WTC11 (cell line): ENCODE data around the gene UBD. TPM values are rescaled to one million over a fixed set of nuclear protein-coding genes. Genes with fewer than 3 reads are reported as not detected.

ENCODE experiments used
- ATAC-seq: fragments of 200-7000 bp; cut with Tn5 transposase; 2 replicates; pipeline ENCODE4 v1.10.0; 2021; ENCODE audit warnings: mild to moderate bottlenecking, moderate library complexity
- CTCF ChIA-PET: fragments of 300-600 bp; sonication (Branson Sonifier 250); formaldehyde crosslinking; loops from one replicate; lab custom pipeline; 2021; ENCODE audit warnings: antibody characterized with exemption; lab: Charles Lee
- POLR2A ChIA-PET: fragments of 350-600 bp; sonication (Branson Sonifier 250); formaldehyde crosslinking; loops from one replicate; lab custom pipeline; 2021; ENCODE audit warnings: antibody characterized with exemption; lab: Charles Lee
- DNase-seq: peaks from one replicate; pipeline ENCODE4 v3.0.0; 2021; ENCODE audit warnings: low spot score
- H3K27ac Mint-ChIP-seq: 2 replicates; pipeline ENCODE4 v1.8.0; 2021; ENCODE audit warnings: mixed read lengths
- H3K27me3 Mint-ChIP-seq: 2 replicates; pipeline ENCODE4 v1.8.0; 2021; ENCODE audit warnings: low read depth, mild to moderate bottlenecking, moderate library complexity, mixed read lengths
- H3K36me3 Mint-ChIP-seq: 2 replicates; pipeline ENCODE4 v1.8.0; 2021; ENCODE audit warnings: mixed read lengths
- H3K4me1 Mint-ChIP-seq: 2 replicates; pipeline ENCODE4 v1.8.0; 2022; ENCODE audit warnings: mixed read lengths
- H3K4me3 Mint-ChIP-seq: 2 replicates; pipeline ENCODE4 v1.8.0; 2021; ENCODE audit warnings: mild to moderate bottlenecking, moderate library complexity, mixed read lengths
- H3K9me3 Mint-ChIP-seq: 2 replicates; pipeline ENCODE4 v1.8.0; 2021; ENCODE audit warnings: mixed read lengths
- ATF1 ChIP-seq: sonication (generic); formaldehyde crosslinking; IDR thresholded peaks from 2 replicates; pipeline ENCODE4 v1.8.1; 2023; ENCODE audit warnings: mild to moderate bottlenecking, moderate library complexity, missing genetic modification reagents
- CREB1 ChIP-seq: sonication (generic); formaldehyde crosslinking; IDR thresholded peaks from 2 replicates; pipeline ENCODE4 v1.8.0; 2023; ENCODE audit warnings: mild to moderate bottlenecking, missing genetic modification reagents
- CREM ChIP-seq: sonication (generic); formaldehyde crosslinking; IDR thresholded peaks from 2 replicates; pipeline ENCODE4 v1.8.1; 2022; ENCODE audit warnings: mild to moderate bottlenecking, missing genetic modification reagents, moderate library complexity
- ERG ChIP-seq: fragments of 250-450 bp; sonication (Bioruptor Pico); IDR thresholded peaks from 2 replicates; pipeline ENCODE4 v1.8.0; 2021; ENCODE audit warnings: mild to moderate bottlenecking
- FOXP1 ChIP-seq: sonication (generic); formaldehyde crosslinking; IDR thresholded peaks from 2 replicates; pipeline ENCODE4 v1.8.0; 2022; ENCODE audit warnings: missing genetic modification reagents, mild to moderate bottlenecking, moderate library complexity, borderline replicate concordance
- GABPB1 ChIP-seq: sonication (generic); formaldehyde crosslinking; IDR thresholded peaks from 2 replicates; pipeline ENCODE4 v1.8.1; 2023; ENCODE audit warnings: mild to moderate bottlenecking, missing genetic modification reagents
- KAT7 ChIP-seq: sonication (generic); formaldehyde crosslinking; IDR thresholded peaks from 2 replicates; pipeline ENCODE4 v1.8.1; 2023; ENCODE audit warnings: missing genetic modification reagents, mild to moderate bottlenecking, borderline replicate concordance
- OVOL2 ChIP-seq: fragments of 250-450 bp; sonication (Bioruptor Pico); IDR thresholded peaks from 2 replicates; pipeline ENCODE4 v1.9.0; 2021; ENCODE audit warnings: mild to moderate bottlenecking, borderline replicate concordance
- SMAD3 ChIP-seq: sonication (generic); formaldehyde crosslinking; IDR thresholded peaks from 2 replicates; pipeline ENCODE4 v1.8.0; 2022; ENCODE audit warnings: missing genetic modification reagents, mild to moderate bottlenecking, borderline replicate concordance
- SOX15 ChIP-seq: fragments of 250-450 bp; sonication (Bioruptor Pico); IDR thresholded peaks from 2 replicates; pipeline ENCODE4 v1.9.0; 2021; ENCODE audit warnings: mild to moderate bottlenecking
- STAT6 ChIP-seq: sonication (generic); formaldehyde crosslinking; conservative IDR thresholded peaks from 2 replicates; pipeline ENCODE4 v1.8.1; 2023; ENCODE audit warnings: mild to moderate bottlenecking, low read depth, missing genetic modification reagents, moderate library complexity
- TEAD1 ChIP-seq: sonication (generic); formaldehyde crosslinking; IDR thresholded peaks from 2 replicates; pipeline ENCODE4 v1.8.0; 2022; ENCODE audit warnings: mild to moderate bottlenecking, missing genetic modification reagents
- ZBTB21 ChIP-seq: sonication (generic); formaldehyde crosslinking; IDR thresholded peaks from 2 replicates; pipeline ENCODE4 v1.8.1; 2023; ENCODE audit warnings: mild to moderate bottlenecking, missing genetic modification reagents, borderline replicate concordance
- ZNF281 ChIP-seq: sonication (generic); formaldehyde crosslinking; IDR thresholded peaks from 2 replicates; pipeline ENCODE4 v1.8.0; 2023; ENCODE audit warnings: mild to moderate bottlenecking, missing genetic modification reagents
- ZNF396 ChIP-seq: fragments of 250-450 bp; sonication (Bioruptor Pico); IDR thresholded peaks from 2 replicates; pipeline ENCODE4 v1.8.0; 2021; ENCODE audit warnings: mild to moderate bottlenecking, moderate library complexity, borderline replicate concordance
- ZNF425 ChIP-seq: fragments of 250-450 bp; sonication (Bioruptor Pico); conservative IDR thresholded peaks from 2 replicates; pipeline ENCODE4 v1.9.0; 2021; ENCODE audit warnings: mild to moderate bottlenecking
- ZNF532 ChIP-seq: fragments of 250-450 bp; sonication (Bioruptor Pico); IDR thresholded peaks from 2 replicates; pipeline ENCODE4 v1.9.0; 2021; ENCODE audit warnings: mild to moderate bottlenecking, borderline replicate concordance
- total RNA-seq: library from RNA; stranded (reverse); gene quantifications from 3 replicates; pipeline ENCODE4 v1.2.3, GENCODE V29; 2021

Gene UBD
- total RNA-seq, 1 experiment from 2014 or later: 0.15 TPM

- no peak for TF ChIP-seq CREM
- TF ChIP-seq SMAD3 (CRISPR knock-in tag): no peak
- TF ChIP-seq TEAD1: no peak
- no peak for TF ChIP-seq ZNF396 (CRISPR knock-in tag)
- TF ChIP-seq ATF1: no peak
- no peak for TF ChIP-seq OVOL2 (CRISPR knock-in tag)
- TF ChIP-seq ZBTB21 (CRISPR knock-in tag): no peak
- no peak for TF ChIP-seq ZNF532
- TF ChIP-seq FOXP1 (CRISPR knock-in tag): no peak
- TF ChIP-seq STAT6 (CRISPR knock-in tag): no peak
- no peak for TF ChIP-seq GABPB1 (CRISPR knock-in tag)
- TF ChIP-seq, all 79 proteins: peak for 0
Observed at GRCh38 chr6:29597184-29597583, 37.7 kb upstream of the UBD start (continued).

- ATAC-seq (peak; percentile 31), DNase-seq (no peak)
- 0 out of 2 replicates have a peak, but pooled peaks have one; percentile 4 for TF ChIP-seq ERG (CRISPR knock-in tag)
- no peak for TF ChIP-seq SOX15 (CRISPR knock-in tag)
- TF ChIP-seq CREB1: no peak
- no peak for TF ChIP-seq ZNF281 (CRISPR knock-in tag)
- no peak for TF ChIP-seq KAT7
- no peak for TF ChIP-seq ZNF425 (CRISPR knock-in tag)
- Mint-ChIP-seq H3K4me3 (no peak overlapping the region), H3K36me3 (peaks cover 24% of the 10 kb centered on the region), H3K9me3 (0 out of 2 replicates have a peak, but pooled peaks cover 3% of the 10 kb centered on the region), H3K27me3 (no peaks in the 10 kb centered on the region), H3K4me1 (peaks cover 32% of the 10 kb centered on the region), H3K27ac (no peak overlapping the region; the same call in 1 of the 2 replicates)
- POLR2A ChIA-PET: no interaction called here
- CTCF ChIA-PET: interaction anchor here (1.0 to 1.2 kb wide), 2 partner anchors 57 to 220 kb away, joined by 4 to 5 read pairs; no protein-coding TSS in a partner anchor
Observed at GRCh38 chr6:29596381-29596900, 36.9 kb upstream of the UBD start.
